ENCODE results near the gene MAGI2.

The MAGI2 gene

DNA sequence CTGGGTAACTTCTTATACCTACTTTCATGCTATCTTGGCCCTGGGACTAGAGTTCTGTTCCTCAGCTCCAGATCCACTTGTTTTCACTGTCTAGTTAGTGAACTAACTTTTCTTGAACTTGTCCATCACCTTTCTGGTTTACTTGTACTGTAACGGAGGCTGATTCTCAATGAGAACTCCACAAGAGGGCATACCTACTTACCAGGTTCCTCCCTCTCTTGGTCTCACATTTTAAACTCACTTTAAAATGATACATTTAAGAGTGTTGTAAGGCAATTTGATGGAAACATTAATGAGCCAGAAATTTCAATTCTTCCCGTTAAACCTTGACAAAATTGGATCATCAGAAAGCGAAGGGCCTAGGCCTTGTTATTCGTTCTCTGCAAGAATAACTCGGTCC lies 111.6 kb downstream of the MAGI2 start:
- Histone ChIP-seq H3K36me3 (ENCODE audit: insufficient read depth, low read length) (no peaks in the 10 kb centered on the region), H3K9me3 (ENCODE audit: low read length) (no peaks in the 10 kb centered on the region), H3K4me1 (ENCODE audit: insufficient read depth, low read length) (peaks cover 13% of the 10 kb centered on the region), H3K4me3 (ENCODE audit: low read length) (no peak overlapping the region), H3K27me3 (ENCODE audit: insufficient read depth, low read length) (no peaks in the 10 kb centered on the region), H2AFZ (ENCODE audit: low read depth, low read length) (no peak overlapping the region)

GRCh38 chr7:79340212-79340611 lies 113.3 kb downstream of the MAGI2 start:
- no peaks in the 10 kb centered on the region for H3K36me3 ChIP-seq (ENCODE audit: insufficient read depth, low read length)
- H3K9me3 ChIP-seq (ENCODE audit: low read length): no peaks in the 10 kb centered on the region
- H3K4me3 ChIP-seq (ENCODE audit: low read length): no peak overlapping the region
- no peaks in the 10 kb centered on the region for H3K27me3 ChIP-seq (ENCODE audit: insufficient read depth, low read length)
- no peak overlapping the region for H2AFZ ChIP-seq (ENCODE audit: low read depth, low read length)
- peaks cover 13% of the 10 kb centered on the region for H3K4me1 ChIP-seq (ENCODE audit: insufficient read depth, low read length)

DNA sequence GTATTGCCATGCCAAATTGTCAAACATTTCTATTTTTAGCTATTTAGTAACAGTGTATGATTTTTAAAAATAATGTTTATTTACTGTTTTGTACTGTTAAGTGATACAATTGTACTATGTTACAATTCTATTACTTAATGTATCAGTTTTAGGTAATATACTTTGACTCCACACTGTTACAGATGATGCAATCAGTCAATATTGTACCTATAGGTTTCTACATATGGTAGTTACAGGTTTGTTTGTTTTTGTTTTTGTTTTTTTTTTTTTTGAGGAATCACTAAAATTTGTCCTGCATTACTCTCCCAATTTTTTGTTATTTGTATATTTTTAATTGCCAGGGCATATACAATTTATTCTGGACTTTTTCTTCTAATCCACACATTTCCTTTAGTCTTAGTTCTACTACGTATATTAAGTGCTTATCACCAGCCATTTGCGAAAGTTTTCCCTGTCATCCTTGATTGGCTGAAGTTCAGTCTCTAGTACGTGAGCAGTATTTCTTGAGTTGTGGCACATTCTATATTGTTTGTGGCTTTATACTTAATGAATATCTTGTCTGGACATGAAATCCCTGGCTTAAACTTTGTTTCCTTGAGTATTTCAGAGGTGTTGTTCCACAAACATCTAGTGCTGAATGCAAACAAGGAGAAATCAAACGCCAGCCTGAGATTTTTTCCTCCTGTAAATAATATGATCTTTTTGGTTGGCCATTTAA lies 114.1 kb downstream of the MAGI2 start:
- Histone ChIP-seq H3K9me3 (ENCODE audit: low read length) (no peaks in the 10 kb centered on the region), H3K4me3 (ENCODE audit: low read length) (no peak overlapping the region), H3K4me1 (ENCODE audit: insufficient read depth, low read length) (peaks cover 13% of the 10 kb centered on the region), H2AFZ (ENCODE audit: low read depth, low read length) (no peak overlapping the region), H3K36me3 (ENCODE audit: insufficient read depth, low read length) (no peaks in the 10 kb centered on the region), H3K27me3 (ENCODE audit: insufficient read depth, low read length) (no peaks in the 10 kb centered on the region)

- Histone ChIP-seq H2AFZ (ENCODE audit: low read depth, low read length) (no peak overlapping the region), H3K4me1 (ENCODE audit: insufficient read depth, low read length) (peaks cover 13% of the 10 kb centered on the region), H3K9me3 (ENCODE audit: low read length) (no peaks in the 10 kb centered on the region), H3K27me3 (ENCODE audit: insufficient read depth, low read length) (no peaks in the 10 kb centered on the region), H3K36me3 (ENCODE audit: insufficient read depth, low read length) (no peaks in the 10 kb centered on the region), H3K4me3 (ENCODE audit: low read length) (no peak overlapping the region)
Observed at GRCh38 chr7:79337717-79338116, 115.8 kb downstream of the MAGI2 start.

GRCh38 chr7:79334841-79335240 lies 118.6 kb downstream of the MAGI2 start:
- Histone ChIP-seq H3K27me3 (ENCODE audit: insufficient read depth, low read length) (no peaks in the 10 kb centered on the region), H3K36me3 (ENCODE audit: insufficient read depth, low read length) (no peaks in the 10 kb centered on the region), H3K4me3 (ENCODE audit: low read length) (no peak overlapping the region), H2AFZ (ENCODE audit: low read depth, low read length) (no peak overlapping the region), H3K9me3 (ENCODE audit: low read length) (no peaks in the 10 kb centered on the region), H3K4me1 (ENCODE audit: insufficient read depth, low read length) (peaks cover 13% of the 10 kb centered on the region)

DNA sequence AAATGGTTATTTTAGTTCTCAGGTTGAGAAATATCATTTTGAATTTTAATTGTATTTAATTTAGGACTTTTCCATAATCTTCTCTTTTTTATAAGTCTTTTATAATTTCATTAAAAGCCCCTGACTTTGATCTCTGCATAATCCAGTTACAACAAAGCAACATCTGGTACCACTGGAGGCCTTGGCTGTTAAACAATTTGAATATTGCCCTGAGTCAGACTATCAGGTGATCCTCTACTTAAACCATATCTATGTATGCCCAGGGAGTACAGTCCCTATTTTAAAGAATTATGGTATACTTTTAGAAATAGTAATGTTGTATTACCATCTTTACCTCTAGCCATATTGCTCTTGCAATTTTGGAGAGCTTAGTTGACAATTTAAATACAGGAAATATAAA lies 119.1 kb downstream of the MAGI2 start:
- H3K36me3 ChIP-seq (ENCODE audit: insufficient read depth, low read length): no peaks in the 10 kb centered on the region
- no peaks in the 10 kb centered on the region for H3K9me3 ChIP-seq (ENCODE audit: low read length)
- H3K4me3 ChIP-seq (ENCODE audit: low read length): no peak overlapping the region
- H2AFZ ChIP-seq (ENCODE audit: low read depth, low read length): no peak overlapping the region
- H3K27me3 ChIP-seq (ENCODE audit: insufficient read depth, low read length): no peaks in the 10 kb centered on the region
- H3K4me1 ChIP-seq (ENCODE audit: insufficient read depth, low read length): peaks cover 13% of the 10 kb centered on the region

GRCh38 chr7:79332091-79332490 lies 121.4 kb downstream of the MAGI2 start:
- no peak overlapping the region for H3K4me3 ChIP-seq (ENCODE audit: low read length)
- H2AFZ ChIP-seq (ENCODE audit: low read depth, low read length): no peak overlapping the region
- no peaks in the 10 kb centered on the region for H3K36me3 ChIP-seq (ENCODE audit: insufficient read depth, low read length)
- H3K4me1 ChIP-seq (ENCODE audit: insufficient read depth, low read length): peaks cover under 1% of the 10 kb centered on the region
- H3K9me3 ChIP-seq (ENCODE audit: low read length): no peaks in the 10 kb centered on the region
- no peaks in the 10 kb centered on the region for H3K27me3 ChIP-seq (ENCODE audit: insufficient read depth, low read length)

DNA sequence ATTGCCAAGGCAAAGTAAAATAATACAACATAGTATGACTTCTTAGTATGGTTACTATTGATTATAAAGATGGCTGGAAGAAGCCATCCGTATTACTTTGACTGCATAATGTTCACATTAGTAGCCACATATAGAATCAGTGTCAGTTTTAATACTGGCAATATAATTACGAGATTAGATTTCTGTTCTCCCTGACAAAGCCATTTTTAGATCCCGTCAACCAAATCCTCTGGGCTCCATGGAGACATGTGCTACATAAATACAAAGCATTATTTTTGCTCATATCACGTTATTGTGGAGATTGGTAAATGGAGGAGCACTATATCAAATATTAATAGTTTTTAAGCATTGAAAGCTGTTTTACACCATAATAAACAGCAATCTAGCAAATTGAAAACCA lies 124.0 kb downstream of the MAGI2 start:
- no peak overlapping the region for H2AFZ ChIP-seq (ENCODE audit: low read depth, low read length)

GRCh38 chr7:79320741-79321473 lies 132.6 kb downstream of the MAGI2 start:
- Histone ChIP-seq H3K27me3 (ENCODE audit: insufficient read depth, low read length) (no peaks in the 10 kb centered on the region), H3K36me3 (ENCODE audit: insufficient read depth, low read length) (no peaks in the 10 kb centered on the region), H3K9me3 (ENCODE audit: low read length) (no peaks in the 10 kb centered on the region), H2AFZ (ENCODE audit: low read depth, low read length) (no peak overlapping the region), H3K4me3 (ENCODE audit: low read length) (no peak overlapping the region), H3K4me1 (ENCODE audit: insufficient read depth, low read length) (peaks cover 5% of the 10 kb centered on the region)

More for the DNA sequence above, 124.0 kb downstream of the MAGI2 start:
- Histone ChIP-seq H3K36me3 (ENCODE audit: insufficient read depth, low read length) (no peaks in the 10 kb centered on the region), H3K27me3 (ENCODE audit: insufficient read depth, low read length) (no peaks in the 10 kb centered on the region), H3K4me3 (ENCODE audit: low read length) (no peak overlapping the region), H3K9me3 (ENCODE audit: low read length) (no peaks in the 10 kb centered on the region), H3K4me1 (ENCODE audit: insufficient read depth, low read length) (no peaks in the 10 kb centered on the region)

- no peaks in the 10 kb centered on the region for H3K9me3 ChIP-seq (ENCODE audit: low read length)
- H3K36me3 ChIP-seq (ENCODE audit: insufficient read depth, low read length): no peaks in the 10 kb centered on the region
- peaks cover 5% of the 10 kb centered on the region for H3K4me1 ChIP-seq (ENCODE audit: insufficient read depth, low read length)
- H3K4me3 ChIP-seq (ENCODE audit: low read length): no peak overlapping the region
- H3K27me3 ChIP-seq (ENCODE audit: insufficient read depth, low read length): no peaks in the 10 kb centered on the region
- no peak overlapping the region for H2AFZ ChIP-seq (ENCODE audit: low read depth, low read length)
Observed at GRCh38 chr7:79319369-79319768, 134.1 kb downstream of the MAGI2 start.

- peaks cover 5% of the 10 kb centered on the region for H3K4me1 ChIP-seq (ENCODE audit: insufficient read depth, low read length)
- no peaks in the 10 kb centered on the region for H3K9me3 ChIP-seq (ENCODE audit: low read length)
- H3K27me3 ChIP-seq (ENCODE audit: insufficient read depth, low read length): no peaks in the 10 kb centered on the region
- H3K36me3 ChIP-seq (ENCODE audit: insufficient read depth, low read length): no peaks in the 10 kb centered on the region
- no peak overlapping the region for H3K4me3 ChIP-seq (ENCODE audit: low read length)
- H2AFZ ChIP-seq (ENCODE audit: low read depth, low read length): no peak overlapping the region
Observed at GRCh38 chr7:79317728-79318127, 135.7 kb downstream of the MAGI2 start.

GRCh38 chr7:79312022-79312421 lies 141.4 kb downstream of the MAGI2 start:
- Histone ChIP-seq H3K4me3 (ENCODE audit: low read length) (no peak overlapping the region), H3K4me1 (ENCODE audit: insufficient read depth, low read length) (no peaks in the 10 kb centered on the region), H3K27me3 (ENCODE audit: insufficient read depth, low read length) (no peaks in the 10 kb centered on the region), H3K9me3 (ENCODE audit: low read length) (no peaks in the 10 kb centered on the region), H2AFZ (ENCODE audit: low read depth, low read length) (no peak overlapping the region), H3K36me3 (ENCODE audit: insufficient read depth, low read length) (no peaks in the 10 kb centered on the region)

- no peak overlapping the region for H2AFZ ChIP-seq (ENCODE audit: low read depth, low read length)
- no peaks in the 10 kb centered on the region for H3K9me3 ChIP-seq (ENCODE audit: low read length)
- no peaks in the 10 kb centered on the region for H3K27me3 ChIP-seq (ENCODE audit: insufficient read depth, low read length)
- H3K4me3 ChIP-seq (ENCODE audit: low read length): no peak overlapping the region
- no peaks in the 10 kb centered on the region for H3K4me1 ChIP-seq (ENCODE audit: insufficient read depth, low read length)
- H3K36me3 ChIP-seq (ENCODE audit: insufficient read depth, low read length): no peaks in the 10 kb centered on the region
Observed at GRCh38 chr7:79308192-79308591, 145.3 kb downstream of the MAGI2 start.
